ENCODE measurements around the gene PMAIP1.
"Not testable (repeated sequence)": the region's sequence is repeated elsewhere in the genome, so short reads cannot be mapped to it uniquely, and the experiment has no call there.

The PMAIP1 gene
- long read RNA-seq, donor 1, partial matches to known transcripts: 0 of 2 reads
- long read RNA-seq, donor 1, other reads (novel, unspliced or antisense): 0 of 2 reads
- long read RNA-seq, donor 2, partial matches to known transcripts: 0 of 1 reads
- long read RNA-seq, donor 2, other reads (novel, unspliced or antisense): 0 of 1 reads
- long read RNA-seq, donor 3, partial matches to known transcripts: 0 of 1 reads
- long read RNA-seq, donor 3, other reads (novel, unspliced or antisense): 0 of 1 reads
- long read RNA-seq, donor 4, partial matches to known transcripts: 0 of 1 reads
- long read RNA-seq, donor 4, other reads (novel, unspliced or antisense): 0 of 1 reads
- long read RNA-seq, donor 5, partial matches to known transcripts: 0 of 2 reads
- long read RNA-seq, donor 5, other reads (novel, unspliced or antisense): 0 of 2 reads
- long read RNA-seq, donor 6, partial matches to known transcripts: 0 of 1 reads
- long read RNA-seq, donor 6, other reads (novel, unspliced or antisense): 0 of 1 reads
- long read RNA-seq, donor 7: 0 reads
- long read RNA-seq, donor 8, partial matches to known transcripts: 0 of 2 reads
- long read RNA-seq, donor 8, other reads (novel, unspliced or antisense): 0 of 2 reads

GRCh38 chr18:59899298-59900221, at the start of gene PMAIP1:
Gene PMAIP1, plus strand, starts transcription at chr18:59899996. Its CDS starts 182 bp downstream, at chr18:59900178.
- peak; percentile 98 for DNase-seq

GRCh38 chr18:59851784-59852399, 47.9 kb upstream of the PMAIP1 start:
- no peak for DNase-seq

GRCh38 chr18:59852548-59852947, 47.2 kb upstream of the PMAIP1 start:
- DNase-seq: no peak

GRCh38 chr18:59853380-59853779, 46.4 kb upstream of the PMAIP1 start:
- no peak for DNase-seq

GRCh38 chr18:59853988-59854387, 45.8 kb upstream of the PMAIP1 start:
- not testable (repeated sequence) for DNase-seq

- DNase-seq: no peak
These were observed 38.8 kb upstream of the PMAIP1 start for GRCh38 chr18:59861009-59861408.

GRCh38 chr18:59861963-59862819, 37.6 kb upstream of the PMAIP1 start:
- no peak for DNase-seq

GRCh38 chr18:59865241-59865986, 34.4 kb upstream of the PMAIP1 start:
- no peak for DNase-seq

- DNase-seq: no peak
These were observed 33.1 kb upstream of the PMAIP1 start for GRCh38 chr18:59866551-59867269.

- DNase-seq: no peak
These were observed 32.3 kb upstream of the PMAIP1 start for GRCh38 chr18:59867337-59868104.

GRCh38 chr18:59870623-59871130, 29.1 kb upstream of the PMAIP1 start:
- DNase-seq: no peak

GRCh38 chr18:59871711-59872362, 28.0 kb upstream of the PMAIP1 start:
- DNase-seq: no peak

- no peak for DNase-seq
These were observed 26.2 kb upstream of the PMAIP1 start for GRCh38 chr18:59873641-59874040.

GRCh38 chr18:59874166-59874565, 25.6 kb upstream of the PMAIP1 start:
- DNase-seq: no peak

GRCh38 chr18:59876310-59876626, 23.5 kb upstream of the PMAIP1 start:
- no peak for DNase-seq

GRCh38 chr18:59877361-59877760, 22.4 kb upstream of the PMAIP1 start:
- no peak for DNase-seq

- DNase-seq: no peak
These were observed 21.2 kb upstream of the PMAIP1 start for GRCh38 chr18:59878644-59879043.

Measured in right kidney (tissue), 9 donors.